GM23338 (cell line): ENCODE measurements around the gene AP3D1. TPM values are rescaled to one million over a fixed set of nuclear protein-coding genes. Genes with fewer than 3 reads are reported as not detected.
"Not testable (repeated sequence)": the region's sequence is repeated elsewhere in the genome, so short reads cannot be mapped to it uniquely, and the experiment has no call there.

Experiments
- ATAC-seq: fragments of 200-7000 bp; cut with Tn5 transposase; 3 replicates; pipeline ENCODE4 v1.9.1; 2020
- DNase-seq: peaks from one replicate; pipeline ENCODE4 v3.0.0-alpha.2; 2015; ENCODE audit warnings: low spot score
- H2AFZ ChIP-seq: fragments of 200-600 bp; sonication (generic); 2 replicates; pipeline ENCODE4 v1.8.0; 2016; ENCODE audit warnings: antibody characterized with exemption, mild to moderate bottlenecking, moderate library complexity
- H3F3A ChIP-seq: fragments of 200-600 bp; sonication (generic); replicated peaks from 2 replicates; pipeline ENCODE4 v1.8.0; 2017; ENCODE audit warnings: antibody characterized with exemption, mixed run types, low read depth
- H3K27ac ChIP-seq: fragments of 200-600 bp; sonication (generic); 2 replicates; pipeline ENCODE4 v1.6.1; 2016; ENCODE audit warnings: low read depth
- H3K27me3 ChIP-seq: fragments of 200-600 bp; sonication (generic); 2 replicates; pipeline ENCODE4 v1.8.0; 2016; ENCODE audit warnings: mild to moderate bottlenecking, mixed run types, moderate library complexity; ENCODE audit not compliant: insufficient read depth
- H3K36me3 ChIP-seq: fragments of 200-600 bp; sonication (generic); 2 replicates; pipeline ENCODE4 v1.8.0; 2016; ENCODE audit warnings: mild to moderate bottlenecking; ENCODE audit not compliant: insufficient read depth
- H3K4me1 ChIP-seq: fragments of 200-600 bp; sonication (generic); 2 replicates; pipeline ENCODE4 v1.8.0; 2016; ENCODE audit warnings: mild to moderate bottlenecking, moderate library complexity; ENCODE audit not compliant: insufficient read depth
- H3K4me2 ChIP-seq: fragments of 200-600 bp; sonication (generic); 2 replicates; pipeline ENCODE4 v1.7.1; 2017; ENCODE audit warnings: mixed run types
- H3K4me3 ChIP-seq: fragments of 200-600 bp; sonication (generic); 2 replicates; pipeline ENCODE4 v1.6.1; 2016; ENCODE audit warnings: mixed run types
- H3K79me2 ChIP-seq: fragments of 200-600 bp; sonication (generic); replicated peaks from 2 replicates; pipeline ENCODE4 v1.8.0; 2017; ENCODE audit warnings: mild to moderate bottlenecking; ENCODE audit not compliant: insufficient read depth
- H3K9me2 ChIP-seq: fragments of 200-600 bp; sonication (generic); 2 replicates; pipeline ENCODE4 v1.8.0; 2017; ENCODE audit not compliant: insufficient read depth
- H4K20me1 ChIP-seq: fragments of 200-600 bp; sonication (generic); replicated peaks from 2 replicates; pipeline ENCODE4 v1.8.0; 2017; ENCODE audit warnings: mild to moderate bottlenecking; ENCODE audit not compliant: insufficient read depth
- H3K27ac Mint-ChIP-seq: 2 replicates; pipeline ENCODE4 v1.8.0; 2020; ENCODE audit warnings: inconsistent platforms, mild to moderate bottlenecking, moderate library complexity, mixed read lengths
- H3K27me3 Mint-ChIP-seq: 3 replicates; pipeline ENCODE4 v1.8.0; 2022; ENCODE audit warnings: low read depth, mild to moderate bottlenecking, moderate library complexity, mixed read lengths, inconsistent platforms; ENCODE audit not compliant: insufficient read depth, poor library complexity
- H3K36me3 Mint-ChIP-seq: 3 replicates; pipeline ENCODE4 v1.8.0; 2021; ENCODE audit warnings: low read depth, mild to moderate bottlenecking, inconsistent platforms, moderate library complexity, mixed read lengths
- H3K4me1 Mint-ChIP-seq: 3 replicates; pipeline ENCODE4 v1.8.0; 2020; ENCODE audit warnings: mild to moderate bottlenecking, inconsistent platforms, mixed read lengths
- H3K4me3 Mint-ChIP-seq: 3 replicates; pipeline ENCODE4 v1.8.0; 2021; ENCODE audit warnings: moderate library complexity, mild to moderate bottlenecking, inconsistent platforms, mixed read lengths
- H3K9me3 Mint-ChIP-seq: 3 replicates; pipeline ENCODE4 v1.8.0; 2020; ENCODE audit warnings: moderate library complexity, mild to moderate bottlenecking, inconsistent platforms, mixed read lengths
- EZH2phosphoT487 ChIP-seq: fragments of 200-600 bp; sonication (generic); IDR thresholded peaks from one replicate; pipeline ENCODE4 v1.8.1; 2018; ENCODE audit warnings: antibody characterized with exemption; ENCODE audit not compliant: unreplicated experiment
- JUNB ChIP-seq: IDR thresholded peaks from one replicate; pipeline ENCODE4 v1.6.1; 2016; ENCODE audit warnings: antibody characterized with exemption; ENCODE audit not compliant: unreplicated experiment
- NANOG ChIP-seq: IDR thresholded peaks from 2 replicates; pipeline ENCODE4 v1.6.1; 2016; ENCODE audit warnings: antibody characterized with exemption, borderline replicate concordance
- STAT1 ChIP-seq: IDR thresholded peaks from one replicate; pipeline ENCODE4 v1.6.1; 2016; ENCODE audit warnings: antibody characterized with exemption; ENCODE audit not compliant: unreplicated experiment
- ZNF114 ChIP-seq: fragments of 250-450 bp; sonication (Bioruptor Pico); IDR thresholded peaks from 2 replicates; pipeline ENCODE4 v1.5.0; 2020; ENCODE audit warnings: mild to moderate bottlenecking, moderate library complexity
- ZNF331 ChIP-seq: fragments of 250-450 bp; sonication (Bioruptor Pico); IDR thresholded peaks from 2 replicates; pipeline ENCODE4 v1.5.0; 2020; ENCODE audit warnings: low read depth, mild to moderate bottlenecking, moderate library complexity
- polyA plus RNA-seq: library from polyadenylated mRNA; unstranded; fragments of >200 nt; fragmentation: Nextera tagmentation; extraction: Ambion mirVana; gene quantifications from 2 replicates; pipeline ENCODE4 v1.2.1, GENCODE V29; 2016
- total RNA-seq: library from RNA; depleted of rRNA; stranded (reverse); fragments of >200 nt; shearing (Covaris generic); gene quantifications from 2 replicates; pipeline ENCODE4 v1.2.3, GENCODE V29; 2014
- TF ChIP-seq, protein P1 (sequence below): IDR thresholded peaks from one replicate; pipeline ENCODE4 v1.6.1; 2018; ENCODE audit warnings: antibody characterized with exemption; ENCODE audit not compliant: unreplicated experiment
- TF ChIP-seq, protein P2 (sequence below), 2 experiments: fragments of 200-600 bp in 1 of 2; sonication (generic) in 1 of 2; conservative IDR thresholded peaks; 2 replicates each; pipeline versions ENCODE4 v1.5.1 to v1.6.1; 2016 to 2017; ENCODE audit warnings: antibody characterized with exemption in 2 of 2, low read depth in 2 of 2, mild to moderate bottlenecking in 2 of 2, moderate library complexity in 1 of 2
- TF ChIP-seq, protein P3 (sequence below): IDR thresholded peaks from 2 replicates; pipeline ENCODE4 v1.6.1; 2016; ENCODE audit warnings: antibody characterized with exemption

AP3D1 gene
- total and polyA plus RNA-seq, 2 experiments from 2014 or later: 101 to 236 TPM

DNA sequence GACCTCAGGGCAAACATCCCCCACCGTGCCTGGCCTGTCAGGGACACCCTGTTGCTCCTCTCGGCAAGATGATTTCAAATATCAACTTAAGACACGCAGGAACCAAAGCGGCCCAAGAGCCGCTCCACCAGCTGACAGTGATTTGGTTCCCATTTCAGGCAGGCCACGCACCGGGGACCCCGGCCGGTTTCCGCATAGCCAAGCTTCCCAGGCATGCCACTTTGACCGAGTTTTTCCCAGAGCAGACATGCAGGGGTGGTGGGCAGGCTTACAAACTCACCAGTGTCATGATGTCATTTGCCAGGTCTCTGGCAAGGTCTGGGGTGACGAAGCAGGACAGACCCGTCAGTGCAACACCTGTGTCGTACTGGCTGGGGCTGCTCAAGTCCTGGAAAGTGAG lies 19.2 kb downstream of the AP3D1 start (continued):
- TF ChIP-seq, protein P1, sequence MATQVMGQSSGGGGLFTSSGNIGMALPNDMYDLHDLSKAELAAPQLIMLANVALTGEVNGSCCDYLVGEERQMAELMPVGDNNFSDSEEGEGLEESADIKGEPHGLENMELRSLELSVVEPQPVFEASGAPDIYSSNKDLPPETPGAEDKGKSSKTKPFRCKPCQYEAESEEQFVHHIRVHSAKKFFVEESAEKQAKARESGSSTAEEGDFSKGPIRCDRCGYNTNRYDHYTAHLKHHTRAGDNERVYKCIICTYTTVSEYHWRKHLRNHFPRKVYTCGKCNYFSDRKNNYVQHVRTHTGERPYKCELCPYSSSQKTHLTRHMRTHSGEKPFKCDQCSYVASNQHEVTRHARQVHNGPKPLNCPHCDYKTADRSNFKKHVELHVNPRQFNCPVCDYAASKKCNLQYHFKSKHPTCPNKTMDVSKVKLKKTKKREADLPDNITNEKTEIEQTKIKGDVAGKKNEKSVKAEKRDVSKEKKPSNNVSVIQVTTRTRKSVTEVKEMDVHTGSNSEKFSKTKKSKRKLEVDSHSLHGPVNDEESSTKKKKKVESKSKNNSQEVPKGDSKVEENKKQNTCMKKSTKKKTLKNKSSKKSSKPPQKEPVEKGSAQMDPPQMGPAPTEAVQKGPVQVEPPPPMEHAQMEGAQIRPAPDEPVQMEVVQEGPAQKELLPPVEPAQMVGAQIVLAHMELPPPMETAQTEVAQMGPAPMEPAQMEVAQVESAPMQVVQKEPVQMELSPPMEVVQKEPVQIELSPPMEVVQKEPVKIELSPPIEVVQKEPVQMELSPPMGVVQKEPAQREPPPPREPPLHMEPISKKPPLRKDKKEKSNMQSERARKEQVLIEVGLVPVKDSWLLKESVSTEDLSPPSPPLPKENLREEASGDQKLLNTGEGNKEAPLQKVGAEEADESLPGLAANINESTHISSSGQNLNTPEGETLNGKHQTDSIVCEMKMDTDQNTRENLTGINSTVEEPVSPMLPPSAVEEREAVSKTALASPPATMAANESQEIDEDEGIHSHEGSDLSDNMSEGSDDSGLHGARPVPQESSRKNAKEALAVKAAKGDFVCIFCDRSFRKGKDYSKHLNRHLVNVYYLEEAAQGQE: no peak
- TF ChIP-seq, protein P2, sequence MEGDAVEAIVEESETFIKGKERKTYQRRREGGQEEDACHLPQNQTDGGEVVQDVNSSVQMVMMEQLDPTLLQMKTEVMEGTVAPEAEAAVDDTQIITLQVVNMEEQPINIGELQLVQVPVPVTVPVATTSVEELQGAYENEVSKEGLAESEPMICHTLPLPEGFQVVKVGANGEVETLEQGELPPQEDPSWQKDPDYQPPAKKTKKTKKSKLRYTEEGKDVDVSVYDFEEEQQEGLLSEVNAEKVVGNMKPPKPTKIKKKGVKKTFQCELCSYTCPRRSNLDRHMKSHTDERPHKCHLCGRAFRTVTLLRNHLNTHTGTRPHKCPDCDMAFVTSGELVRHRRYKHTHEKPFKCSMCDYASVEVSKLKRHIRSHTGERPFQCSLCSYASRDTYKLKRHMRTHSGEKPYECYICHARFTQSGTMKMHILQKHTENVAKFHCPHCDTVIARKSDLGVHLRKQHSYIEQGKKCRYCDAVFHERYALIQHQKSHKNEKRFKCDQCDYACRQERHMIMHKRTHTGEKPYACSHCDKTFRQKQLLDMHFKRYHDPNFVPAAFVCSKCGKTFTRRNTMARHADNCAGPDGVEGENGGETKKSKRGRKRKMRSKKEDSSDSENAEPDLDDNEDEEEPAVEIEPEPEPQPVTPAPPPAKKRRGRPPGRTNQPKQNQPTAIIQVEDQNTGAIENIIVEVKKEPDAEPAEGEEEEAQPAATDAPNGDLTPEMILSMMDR (conservative IDR thresholded peaks at IDR 0.05; ENCODE audit: low read depth in 2 of 2): no peak
- no peak for TF ChIP-seq STAT1

DNA sequence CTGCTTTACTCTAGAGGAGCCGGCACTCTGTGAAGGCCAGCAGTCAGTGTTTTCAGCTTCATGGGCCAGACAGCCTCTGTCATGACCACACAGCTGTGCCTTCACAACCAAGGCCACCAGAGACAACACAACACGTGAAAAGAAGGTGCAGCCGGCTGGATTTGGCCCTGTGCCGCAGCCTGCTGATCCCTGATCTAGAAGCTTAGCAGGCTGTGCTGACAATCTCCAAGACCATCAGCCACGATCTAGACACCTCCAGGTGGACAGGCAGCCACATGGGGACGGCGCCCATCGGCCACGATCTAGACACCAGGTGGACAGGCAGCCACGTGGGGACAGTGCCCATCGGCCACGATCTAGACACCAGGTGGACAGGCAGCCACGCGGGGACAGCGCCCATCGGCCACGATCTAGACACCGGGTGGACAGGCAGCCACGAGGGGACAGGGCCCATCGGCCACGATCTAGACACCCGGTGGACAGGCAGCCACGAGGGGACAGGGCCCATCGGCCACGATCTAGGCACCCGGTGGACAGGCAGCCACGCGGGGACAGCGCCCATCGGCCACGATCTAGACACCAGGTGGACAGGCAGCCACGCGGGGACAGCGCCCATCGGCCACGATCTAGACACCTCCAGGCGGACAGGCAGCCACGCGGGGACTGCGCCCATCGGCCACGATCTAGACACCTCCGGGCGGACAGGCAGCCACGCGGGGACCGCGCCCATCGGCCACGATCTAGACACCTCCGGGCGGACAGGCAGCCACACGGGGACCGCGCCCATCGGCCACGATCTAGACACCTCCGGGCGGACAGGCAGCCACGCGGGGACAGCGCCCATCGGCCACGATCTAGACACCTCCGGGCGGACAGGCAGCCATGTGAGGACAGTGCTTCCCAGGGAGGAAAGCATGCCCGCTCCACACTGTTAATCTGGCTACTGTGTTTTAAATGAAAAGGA lies 20.1 kb downstream of the AP3D1 start:
- H3K27me3 ChIP-seq, H3K27ac ChIP-seq, H3K4me3 Mint-ChIP-seq, H3K9me2 ChIP-seq, DNase-seq, H3K4me1 ChIP-seq, ATAC-seq, H3K4me3 ChIP-seq, H3K4me1 Mint-ChIP-seq, H3K9me3 Mint-ChIP-seq, H3F3A ChIP-seq, H3K4me2 ChIP-seq, H3K27me3 Mint-ChIP-seq, H3K27ac Mint-ChIP-seq, H2AFZ ChIP-seq: not testable (repeated sequence)
- Histone ChIP-seq H3K79me2 (peaks cover 20% of the 10 kb centered on the region), H3K36me3 (peaks cover 19% of the 10 kb centered on the region), H4K20me1 (peaks cover 17% of the 10 kb centered on the region)
- H3K36me3 Mint-ChIP-seq: peaks cover 66% of the 10 kb centered on the region

DNA sequence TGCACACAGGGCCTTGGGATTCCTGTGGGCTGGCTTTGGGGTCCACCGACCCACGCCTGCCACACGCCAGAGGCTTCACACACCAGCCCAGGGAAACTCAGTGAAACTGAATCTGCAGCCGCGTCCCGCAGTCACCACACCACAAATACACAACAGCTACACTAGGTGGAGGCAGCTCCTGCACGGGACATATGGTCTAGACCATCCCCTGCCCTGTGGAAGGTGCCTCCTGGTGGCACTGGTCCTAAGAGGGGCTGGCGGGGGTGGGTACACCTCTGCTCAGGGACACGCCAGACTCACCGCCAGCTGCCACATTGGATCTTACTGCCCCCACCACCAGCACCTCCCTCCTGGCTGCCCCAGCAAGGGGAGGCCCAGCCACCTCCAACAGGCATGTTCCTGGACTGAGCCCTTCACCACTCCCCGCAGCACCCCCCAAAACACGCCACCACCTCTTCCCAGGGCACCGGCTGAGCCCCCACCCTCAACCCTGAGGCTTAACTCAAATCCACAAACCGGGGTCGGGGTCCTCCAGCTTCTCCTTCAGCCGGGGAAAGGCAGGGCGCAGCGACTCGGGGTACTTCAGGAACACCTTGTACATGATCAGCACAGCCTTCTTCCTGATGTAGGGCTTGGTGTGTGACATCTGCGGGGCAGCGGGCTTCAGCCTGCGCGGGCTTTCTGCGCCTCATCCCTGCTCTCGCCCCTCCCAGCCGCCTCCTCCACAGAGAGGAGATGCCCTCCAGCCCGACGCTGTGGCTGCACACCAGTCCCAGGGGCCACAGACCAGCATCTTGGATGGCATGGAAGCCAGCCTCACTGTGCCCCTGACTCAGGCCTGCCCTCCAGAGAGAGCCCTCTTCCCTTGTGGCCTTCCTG lies 21.2 kb downstream of the AP3D1 start:
- H3K36me3 Mint-ChIP-seq: peaks cover 67% of the 10 kb centered on the region
- Histone ChIP-seq H3K4me3 (no peak overlapping the region), H3K36me3 (peaks cover 25% of the 10 kb centered on the region), H3K27me3 (no peaks in the 10 kb centered on the region), H3K4me2 (no peak overlapping the region), H3K27ac (no peak overlapping the region), H3K4me1 (no peaks in the 10 kb centered on the region), H2AFZ (no peak overlapping the region), H3F3A (0 out of 2 replicates have a peak, but pooled peaks cover 8% of the 10 kb centered on the region), H3K79me2 (peaks cover 18% of the 10 kb centered on the region), H3K9me2 (no peaks in the 10 kb centered on the region), H4K20me1 (peaks cover 21% of the 10 kb centered on the region)
- DNase-seq (no peak), ATAC-seq (no peak)
- no peaks in the 10 kb centered on the region; the same call in 2 of the 3 replicates for H3K4me1 Mint-ChIP-seq
- peaks cover 3% of the 10 kb centered on the region for H3K27me3 Mint-ChIP-seq
- no peaks in the 10 kb centered on the region for H3K9me3 Mint-ChIP-seq
- H3K27ac Mint-ChIP-seq: no peak overlapping the region
- H3K4me3 Mint-ChIP-seq: no peak overlapping the region
- TF ChIP-seq EZH2phosphoT487 (no peak), ZNF114 (CRISPR knock-in tag) (no peak), NANOG (no peak), ZNF331 (CRISPR knock-in tag) (no peak), JUNB (no peak), STAT1 (no peak)
- TF ChIP-seq, protein P3, sequence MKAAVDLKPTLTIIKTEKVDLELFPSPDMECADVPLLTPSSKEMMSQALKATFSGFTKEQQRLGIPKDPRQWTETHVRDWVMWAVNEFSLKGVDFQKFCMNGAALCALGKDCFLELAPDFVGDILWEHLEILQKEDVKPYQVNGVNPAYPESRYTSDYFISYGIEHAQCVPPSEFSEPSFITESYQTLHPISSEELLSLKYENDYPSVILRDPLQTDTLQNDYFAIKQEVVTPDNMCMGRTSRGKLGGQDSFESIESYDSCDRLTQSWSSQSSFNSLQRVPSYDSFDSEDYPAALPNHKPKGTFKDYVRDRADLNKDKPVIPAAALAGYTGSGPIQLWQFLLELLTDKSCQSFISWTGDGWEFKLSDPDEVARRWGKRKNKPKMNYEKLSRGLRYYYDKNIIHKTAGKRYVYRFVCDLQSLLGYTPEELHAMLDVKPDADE: no peak
- TF ChIP-seq, protein P2 (conservative IDR thresholded peaks at IDR 0.05; ENCODE audit: low read depth in 2 of 2): no peak
